ENCODE measurements around the gene GPR87.

GPR87 gene

DNA sequence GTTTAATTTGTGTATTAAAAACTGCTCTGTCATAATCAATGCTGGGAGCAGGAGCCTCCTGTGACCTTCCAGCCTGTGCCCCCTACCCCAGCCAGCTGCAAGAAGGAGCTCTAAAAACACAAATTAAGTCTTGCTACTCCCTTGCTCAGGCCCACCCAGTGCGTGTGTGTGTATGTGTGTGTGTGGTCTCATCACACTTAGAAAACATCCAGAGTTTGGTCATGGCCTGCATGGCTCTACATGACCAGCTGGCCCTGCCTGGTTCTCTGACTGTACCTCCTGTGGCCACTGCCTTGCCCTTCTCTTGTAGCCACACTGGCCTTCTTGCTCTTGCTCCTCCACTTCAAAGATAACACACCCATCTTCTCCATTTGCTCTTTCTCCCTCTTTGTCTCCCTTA is 52.0 kb downstream of the GPR87 start:
- no peak for TF ChIP-seq TCF4 (CRISPR knock-in tag; IDR thresholded peaks at IDR 0.05; ENCODE audit: borderline replicate concordance)
- no peak for TF ChIP-seq SNAI2 (CRISPR knock-in tag; IDR thresholded peaks at IDR 0.05)
- TF ChIP-seq ESRRG (CRISPR knock-in tag; IDR thresholded peaks at IDR 0.05): no peak
- no peak for TF ChIP-seq OSR1 (CRISPR knock-in tag; IDR thresholded peaks at IDR 0.05)
- no peak for TF ChIP-seq ISL1 (CRISPR knock-in tag; IDR thresholded peaks at IDR 0.05)
- TF ChIP-seq, protein P1, sequence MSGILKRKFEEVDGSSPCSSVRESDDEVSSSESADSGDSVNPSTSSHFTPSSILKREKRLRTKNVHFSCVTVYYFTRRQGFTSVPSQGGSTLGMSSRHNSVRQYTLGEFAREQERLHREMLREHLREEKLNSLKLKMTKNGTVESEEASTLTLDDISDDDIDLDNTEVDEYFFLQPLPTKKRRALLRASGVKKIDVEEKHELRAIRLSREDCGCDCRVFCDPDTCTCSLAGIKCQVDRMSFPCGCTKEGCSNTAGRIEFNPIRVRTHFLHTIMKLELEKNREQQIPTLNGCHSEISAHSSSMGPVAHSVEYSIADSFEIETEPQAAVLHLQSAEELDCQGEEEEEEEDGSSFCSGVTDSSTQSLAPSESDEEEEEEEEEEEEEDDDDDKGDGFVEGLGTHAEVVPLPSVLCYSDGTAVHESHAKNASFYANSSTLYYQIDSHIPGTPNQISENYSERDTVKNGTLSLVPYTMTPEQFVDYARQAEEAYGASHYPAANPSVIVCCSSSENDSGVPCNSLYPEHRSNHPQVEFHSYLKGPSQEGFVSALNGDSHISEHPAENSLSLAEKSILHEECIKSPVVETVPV (CRISPR knock-in tag; IDR thresholded peaks at IDR 0.05): no peak
- no peak for TF ChIP-seq PATZ1 (CRISPR knock-in tag; IDR thresholded peaks at IDR 0.05; ENCODE audit: borderline replicate concordance)
- no peak for TF ChIP-seq ZNF70 (CRISPR knock-in tag; IDR thresholded peaks at IDR 0.05)
- no peak for TF ChIP-seq ZNF565 (CRISPR knock-in tag; conservative IDR thresholded peaks at IDR 0.05; ENCODE audit: low read depth)
- no peak for TF ChIP-seq ZC3H10 (CRISPR knock-in tag; IDR thresholded peaks at IDR 0.05)
- TF ChIP-seq, protein P2, sequence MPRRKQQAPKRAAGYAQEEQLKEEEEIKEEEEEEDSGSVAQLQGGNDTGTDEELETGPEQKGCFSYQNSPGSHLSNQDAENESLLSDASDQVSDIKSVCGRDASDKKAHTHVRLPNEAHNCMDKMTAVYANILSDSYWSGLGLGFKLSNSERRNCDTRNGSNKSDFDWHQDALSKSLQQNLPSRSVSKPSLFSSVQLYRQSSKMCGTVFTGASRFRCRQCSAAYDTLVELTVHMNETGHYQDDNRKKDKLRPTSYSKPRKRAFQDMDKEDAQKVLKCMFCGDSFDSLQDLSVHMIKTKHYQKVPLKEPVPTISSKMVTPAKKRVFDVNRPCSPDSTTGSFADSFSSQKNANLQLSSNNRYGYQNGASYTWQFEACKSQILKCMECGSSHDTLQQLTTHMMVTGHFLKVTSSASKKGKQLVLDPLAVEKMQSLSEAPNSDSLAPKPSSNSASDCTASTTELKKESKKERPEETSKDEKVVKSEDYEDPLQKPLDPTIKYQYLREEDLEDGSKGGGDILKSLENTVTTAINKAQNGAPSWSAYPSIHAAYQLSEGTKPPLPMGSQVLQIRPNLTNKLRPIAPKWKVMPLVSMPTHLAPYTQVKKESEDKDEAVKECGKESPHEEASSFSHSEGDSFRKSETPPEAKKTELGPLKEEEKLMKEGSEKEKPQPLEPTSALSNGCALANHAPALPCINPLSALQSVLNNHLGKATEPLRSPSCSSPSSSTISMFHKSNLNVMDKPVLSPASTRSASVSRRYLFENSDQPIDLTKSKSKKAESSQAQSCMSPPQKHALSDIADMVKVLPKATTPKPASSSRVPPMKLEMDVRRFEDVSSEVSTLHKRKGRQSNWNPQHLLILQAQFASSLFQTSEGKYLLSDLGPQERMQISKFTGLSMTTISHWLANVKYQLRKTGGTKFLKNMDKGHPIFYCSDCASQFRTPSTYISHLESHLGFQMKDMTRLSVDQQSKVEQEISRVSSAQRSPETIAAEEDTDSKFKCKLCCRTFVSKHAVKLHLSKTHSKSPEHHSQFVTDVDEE (CRISPR knock-in tag; IDR thresholded peaks at IDR 0.05): no peak
- TF ChIP-seq, protein P3, sequence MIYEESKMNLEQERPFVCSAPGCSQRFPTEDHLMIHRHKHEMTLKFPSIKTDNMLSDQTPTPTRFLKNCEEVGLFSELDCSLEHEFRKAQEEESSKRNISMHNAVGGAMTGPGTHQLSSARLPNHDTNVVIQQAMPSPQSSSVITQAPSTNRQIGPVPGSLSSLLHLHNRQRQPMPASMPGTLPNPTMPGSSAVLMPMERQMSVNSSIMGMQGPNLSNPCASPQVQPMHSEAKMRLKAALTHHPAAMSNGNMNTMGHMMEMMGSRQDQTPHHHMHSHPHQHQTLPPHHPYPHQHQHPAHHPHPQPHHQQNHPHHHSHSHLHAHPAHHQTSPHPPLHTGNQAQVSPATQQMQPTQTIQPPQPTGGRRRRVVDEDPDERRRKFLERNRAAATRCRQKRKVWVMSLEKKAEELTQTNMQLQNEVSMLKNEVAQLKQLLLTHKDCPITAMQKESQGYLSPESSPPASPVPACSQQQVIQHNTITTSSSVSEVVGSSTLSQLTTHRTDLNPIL (CRISPR knock-in tag; IDR thresholded peaks at IDR 0.05; ENCODE audit: low read depth): no peak
- no peak for TF ChIP-seq CSDC2 (CRISPR knock-in tag; IDR thresholded peaks at IDR 0.05)
- no peak for TF ChIP-seq BACH2 (CRISPR knock-in tag; IDR thresholded peaks at IDR 0.05; ENCODE audit: borderline replicate concordance)
- no peak for TF ChIP-seq ZNF8 (CRISPR knock-in tag; IDR thresholded peaks at IDR 0.05)
- no peak for ATAC-seq

DNA sequence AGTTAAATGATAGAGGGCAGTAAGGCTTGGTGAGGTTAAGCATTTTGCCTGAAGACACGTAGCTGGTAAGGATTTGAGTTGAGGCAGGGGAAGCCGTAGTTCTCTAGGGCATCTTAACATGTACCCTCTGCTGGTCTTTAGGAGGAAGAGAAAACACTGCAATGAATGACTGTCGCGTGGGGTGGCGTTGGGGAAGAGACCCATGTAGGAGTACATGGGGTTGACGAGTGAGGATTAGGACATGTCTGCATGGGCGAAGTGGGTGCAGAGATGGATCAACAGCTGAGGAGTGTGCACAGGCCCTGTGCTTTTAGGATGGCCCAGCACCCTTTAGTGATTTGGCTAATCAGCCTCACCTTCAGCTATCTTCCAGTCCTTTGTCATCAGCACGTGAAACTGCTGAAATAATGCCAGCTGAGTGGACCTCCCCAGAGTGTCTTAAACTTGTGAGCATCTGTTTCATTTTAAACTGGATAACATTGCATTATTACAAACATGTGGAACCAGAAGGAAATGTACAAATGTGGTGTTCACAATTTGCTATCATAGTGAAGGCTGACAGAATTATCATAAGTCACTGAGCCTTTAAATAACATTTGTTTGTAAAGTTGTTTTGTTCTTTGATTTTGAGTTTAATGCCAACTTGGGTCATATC is 53.6 kb downstream of the GPR87 start:
- TF ChIP-seq ZNF565 (CRISPR knock-in tag; conservative IDR thresholded peaks at IDR 0.05; ENCODE audit: low read depth) (no peak), TCF4 (CRISPR knock-in tag; IDR thresholded peaks at IDR 0.05; ENCODE audit: borderline replicate concordance) (no peak), BACH2 (CRISPR knock-in tag; IDR thresholded peaks at IDR 0.05; ENCODE audit: borderline replicate concordance) (no peak), CSDC2 (CRISPR knock-in tag; IDR thresholded peaks at IDR 0.05) (no peak), GLIS3 (CRISPR knock-in tag; IDR thresholded peaks at IDR 0.05) (no peak)
- TF ChIP-seq, protein P2 (CRISPR knock-in tag; IDR thresholded peaks at IDR 0.05): no peak
- ATAC-seq: no peak

- TF ChIP-seq, protein P3 (CRISPR knock-in tag; IDR thresholded peaks at IDR 0.05; ENCODE audit: low read depth): no peak
- no peak for TF ChIP-seq ZNF8 (CRISPR knock-in tag; IDR thresholded peaks at IDR 0.05)
- no peak for TF ChIP-seq ISL1 (CRISPR knock-in tag; IDR thresholded peaks at IDR 0.05)
- TF ChIP-seq ZNF70 (CRISPR knock-in tag; IDR thresholded peaks at IDR 0.05): no peak
- TF ChIP-seq, protein P2 (CRISPR knock-in tag; IDR thresholded peaks at IDR 0.05): no peak
- TF ChIP-seq CSDC2 (CRISPR knock-in tag; IDR thresholded peaks at IDR 0.05): no peak
- no peak for TF ChIP-seq ZNF565 (CRISPR knock-in tag; conservative IDR thresholded peaks at IDR 0.05; ENCODE audit: low read depth)
- no peak for TF ChIP-seq ESRRG (CRISPR knock-in tag; IDR thresholded peaks at IDR 0.05)
- TF ChIP-seq SNAI2 (CRISPR knock-in tag; IDR thresholded peaks at IDR 0.05): no peak
- TF ChIP-seq TOX (CRISPR knock-in tag; IDR thresholded peaks at IDR 0.05; ENCODE audit: borderline replicate concordance): no peak
These were observed 57.0 kb downstream of the GPR87 start for GRCh38 chr3:151259664-151260063.

More at GRCh38 chr3:151259664-151260063, 57.0 kb downstream of the GPR87 start:
- ATAC-seq: no peak
